MM.1S (cell line): Measurements from ENCODE around the gene MAPKAPK3.

ENCODE experiments used
- EZH2 ChIP-seq: fragments of 300-600 bp; sonication (generic); optimal IDR thresholded peaks from 2 replicates; pipeline ENCODE3; 2017; ENCODE audit warnings: low read depth, mild to moderate bottlenecking, antibody characterized with exemption, low read length, mixed read lengths
- EZH2phosphoT487 ChIP-seq: fragments of 300-600 bp; sonication (generic); IDR thresholded peaks from 2 replicates; pipeline ENCODE4 v1.6.1; 2018; ENCODE audit warnings: antibody characterized with exemption, low read length
- TF ChIP-seq, protein P1 (sequence below): fragments of 300-600 bp; sonication (generic); IDR thresholded peaks from 2 replicates; pipeline ENCODE4 v1.5.1; 2016; ENCODE audit warnings: antibody characterized with exemption, low read length, mixed read lengths

GRCh38 chr3:50639055-50639494 lies 22.1 kb downstream of the MAPKAPK3 start:
- TF ChIP-seq, protein P1, sequence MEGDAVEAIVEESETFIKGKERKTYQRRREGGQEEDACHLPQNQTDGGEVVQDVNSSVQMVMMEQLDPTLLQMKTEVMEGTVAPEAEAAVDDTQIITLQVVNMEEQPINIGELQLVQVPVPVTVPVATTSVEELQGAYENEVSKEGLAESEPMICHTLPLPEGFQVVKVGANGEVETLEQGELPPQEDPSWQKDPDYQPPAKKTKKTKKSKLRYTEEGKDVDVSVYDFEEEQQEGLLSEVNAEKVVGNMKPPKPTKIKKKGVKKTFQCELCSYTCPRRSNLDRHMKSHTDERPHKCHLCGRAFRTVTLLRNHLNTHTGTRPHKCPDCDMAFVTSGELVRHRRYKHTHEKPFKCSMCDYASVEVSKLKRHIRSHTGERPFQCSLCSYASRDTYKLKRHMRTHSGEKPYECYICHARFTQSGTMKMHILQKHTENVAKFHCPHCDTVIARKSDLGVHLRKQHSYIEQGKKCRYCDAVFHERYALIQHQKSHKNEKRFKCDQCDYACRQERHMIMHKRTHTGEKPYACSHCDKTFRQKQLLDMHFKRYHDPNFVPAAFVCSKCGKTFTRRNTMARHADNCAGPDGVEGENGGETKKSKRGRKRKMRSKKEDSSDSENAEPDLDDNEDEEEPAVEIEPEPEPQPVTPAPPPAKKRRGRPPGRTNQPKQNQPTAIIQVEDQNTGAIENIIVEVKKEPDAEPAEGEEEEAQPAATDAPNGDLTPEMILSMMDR: no peak
- TF ChIP-seq EZH2phosphoT487 (no peak), EZH2 (no peak)
